Nucleus accumbens (tissue), 56 donors: ENCODE measurements around the gene SLC6A11.

Experiments
- DNase-seq, 56 donors: peaks; one replicate each; lab custom pipeline; 2025; lab: John Stamatoyannopoulos, UW

The SLC6A11 gene

GRCh38 chr3:10786640-10787039 lies 29.4 kb upstream of the SLC6A11 start:
- DNase-seq = no peak

- DNase-seq = no peak
Measured at GRCh38 chr3:10788451-10788850, 27.6 kb upstream of the SLC6A11 start.

GRCh38 chr3:10790713-10791112 lies 25.3 kb upstream of the SLC6A11 start:
- DNase-seq = no peak

GRCh38 chr3:10792208-10792607 lies 23.8 kb upstream of the SLC6A11 start:
- no peak for DNase-seq

GRCh38 chr3:10798600-10799367 lies 17.2 kb upstream of the SLC6A11 start:
- DNase-seq = no peak

GRCh38 chr3:10804183-10804648 lies 11.8 kb upstream of the SLC6A11 start:
- DNase-seq = no peak

GRCh38 chr3:10806006-10806405 lies 10.0 kb upstream of the SLC6A11 start:
- DNase-seq = no peak

GRCh38 chr3:10808130-10808735 lies 7.8 kb upstream of the SLC6A11 start:
- DNase-seq = no peak

GRCh38 chr3:10808974-10809373 lies 7.1 kb upstream of the SLC6A11 start:
- DNase-seq = no peak

GRCh38 chr3:10810376-10810775 lies 5.7 kb upstream of the SLC6A11 start:
- DNase-seq = no peak

GRCh38 chr3:10813425-10813824 lies 2.6 kb upstream of the SLC6A11 start:
- DNase-seq = no peak

GRCh38 chr3:10814623-10815022 lies 1.4 kb upstream of the SLC6A11 start:
- DNase-seq = no peak

GRCh38 chr3:10815487-10815886 lies 541 bp upstream of the SLC6A11 start:
- no peak for DNase-seq

GRCh38 chr3:10816863-10817253 lies 830 bp downstream of the SLC6A11 start:
- no peak for DNase-seq

- peak in 34 of 56 donors; percentile 10 to 78 (median 34) for DNase-seq
Measured at GRCh38 chr3:10817506-10817905, 1.5 kb downstream of the SLC6A11 start.

GRCh38 chr3:10822055-10822454 lies 6.0 kb downstream of the SLC6A11 start:
- no peak for DNase-seq

- DNase-seq = no peak
Measured at GRCh38 chr3:10822708-10823515, 6.9 kb downstream of the SLC6A11 start.

- no peak for DNase-seq
Measured at GRCh38 chr3:10823516-10823818, 7.4 kb downstream of the SLC6A11 start.

- no peak for DNase-seq
Measured at GRCh38 chr3:10824468-10824867, 8.4 kb downstream of the SLC6A11 start.

GRCh38 chr3:10833855-10834414 lies 17.9 kb downstream of the SLC6A11 start:
- no peak for DNase-seq

- DNase-seq = no peak
Measured at GRCh38 chr3:10834951-10835350, 18.9 kb downstream of the SLC6A11 start.
